Activated CD4-positive, CD25-positive, alpha-beta regulatory T cell (primary cell): ENCODE results near the gene NEK6.
A peak's percentile ranks its signal among the peaks of the same experiment; 100 is the strongest.

ENCODE experiments used
- DNase-seq, 4 experiments: peaks; one replicate each; lab custom pipeline; 2025; lab: John Stamatoyannopoulos, UW

NEK6 gene

DNA sequence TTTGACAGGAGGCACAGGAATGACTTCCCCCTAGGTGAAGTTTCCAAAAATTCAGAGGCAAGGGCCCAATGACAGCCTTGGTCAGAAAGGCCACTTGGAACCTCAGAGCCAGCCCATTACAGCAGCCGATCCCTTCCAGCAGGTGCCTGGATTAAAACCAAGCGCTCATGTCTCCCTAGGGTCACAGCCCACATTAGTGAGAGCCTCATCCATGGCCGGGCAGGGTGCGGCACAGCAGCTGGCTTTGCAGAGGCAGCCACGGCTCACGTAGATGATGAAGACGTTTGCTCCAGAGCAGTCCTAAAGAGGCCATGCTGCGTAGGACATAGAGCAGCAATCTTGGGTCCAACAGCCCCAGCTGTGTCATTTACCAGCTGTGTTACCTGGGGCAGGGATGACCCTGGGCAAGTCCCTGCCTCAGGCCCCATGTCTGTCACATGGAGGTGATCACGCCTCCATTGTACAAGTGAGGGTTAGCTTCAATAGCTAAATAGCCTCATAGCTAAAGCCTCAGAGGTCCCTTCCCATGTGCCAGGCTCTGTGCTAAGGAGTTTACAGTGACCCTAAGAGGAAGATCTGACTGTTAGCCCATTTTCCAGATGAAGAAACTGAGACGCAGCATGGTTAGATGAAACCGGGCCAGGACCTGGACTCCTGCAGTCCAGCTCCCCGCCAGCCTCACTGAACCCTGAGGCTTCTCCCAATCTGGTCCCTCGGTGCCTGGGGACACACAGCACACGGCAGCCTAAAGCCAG is 39.2 kb downstream of the NEK6 start:
- no peak for DNase-seq

DNA sequence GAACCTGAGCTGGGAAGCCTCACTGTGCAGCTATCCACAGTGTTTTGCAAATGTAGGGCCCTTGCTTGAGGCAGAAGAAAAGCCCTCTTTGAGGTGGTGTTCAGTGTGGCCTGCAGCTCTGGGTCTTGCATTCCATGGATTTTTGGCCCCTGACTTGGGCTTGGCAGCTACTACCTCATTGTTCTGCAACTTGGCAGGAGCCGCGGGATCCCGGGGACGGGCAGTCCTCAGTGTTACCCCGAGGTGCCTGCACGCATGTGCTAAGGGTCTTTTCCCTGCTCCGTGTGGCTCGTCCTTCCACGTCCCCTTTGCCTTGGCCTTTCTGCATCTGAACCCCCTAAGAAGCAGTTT is 39.8 kb downstream of the NEK6 start:
- no peak for DNase-seq

DNA sequence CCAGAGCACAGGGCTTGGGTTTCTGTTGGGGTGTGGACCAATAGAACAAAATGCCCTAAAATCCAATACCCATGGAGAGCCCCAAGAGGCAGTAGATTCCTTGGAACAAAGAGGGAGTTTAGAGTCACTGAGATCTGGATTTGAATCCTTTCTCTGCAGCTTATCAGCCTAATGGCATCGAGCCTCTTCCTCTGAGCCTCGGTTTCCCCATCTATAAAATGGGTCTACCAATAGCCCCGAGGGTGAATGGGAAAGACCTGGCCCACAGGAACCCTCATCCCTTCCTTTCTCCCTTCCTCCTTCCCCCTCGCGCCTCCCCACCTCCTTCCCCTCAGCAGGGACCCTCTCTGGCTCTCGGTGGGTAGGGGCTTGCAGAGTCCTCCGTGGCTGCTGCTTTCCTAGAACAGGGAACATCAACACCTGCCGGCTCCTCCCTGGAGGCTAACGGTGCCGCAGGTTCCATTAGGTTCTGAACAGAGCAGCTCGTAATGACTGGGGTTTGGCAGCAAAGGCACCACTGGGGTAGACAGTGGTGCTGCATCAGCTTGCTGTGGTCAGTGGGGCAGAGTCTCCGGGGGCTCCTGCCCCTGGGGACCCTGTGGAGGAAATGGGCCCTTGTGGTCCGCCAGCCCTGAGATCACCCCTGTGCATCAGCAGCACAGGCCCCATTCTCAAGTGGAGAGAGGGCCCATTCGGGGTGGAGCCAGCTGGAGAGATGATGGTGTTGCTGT is 40.3 kb downstream of the NEK6 start:
- no peak for DNase-seq

DNA sequence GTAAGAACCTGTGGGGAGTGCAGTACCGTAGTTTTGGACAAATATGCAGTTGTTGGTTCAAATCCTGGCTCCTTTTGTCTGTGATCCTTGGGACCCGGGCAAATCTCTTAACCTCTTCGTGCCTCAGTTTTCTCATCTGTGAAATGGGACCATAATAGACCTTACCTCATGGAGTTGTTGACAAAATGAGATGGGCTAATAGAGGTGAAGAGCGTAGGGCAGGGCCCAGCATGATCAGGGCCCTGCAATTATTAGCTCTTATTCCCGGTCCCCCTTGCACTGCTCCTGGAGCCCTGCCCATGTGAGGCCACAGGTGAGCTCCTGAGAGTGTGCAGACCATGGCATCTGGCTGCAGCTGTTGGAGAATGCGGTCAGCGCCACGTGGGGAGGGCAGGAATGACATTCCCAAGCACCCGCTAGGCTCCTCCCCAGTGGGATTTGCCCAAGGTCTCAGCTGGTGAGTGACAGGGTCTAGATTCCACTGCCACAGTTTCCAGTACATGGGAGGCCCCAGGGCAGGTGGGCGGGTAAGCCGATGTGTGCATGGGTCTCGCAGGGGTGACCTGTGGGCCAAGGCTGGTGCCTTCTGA is 41.0 kb downstream of the NEK6 start:
- DNase-seq, result no peak

DNA sequence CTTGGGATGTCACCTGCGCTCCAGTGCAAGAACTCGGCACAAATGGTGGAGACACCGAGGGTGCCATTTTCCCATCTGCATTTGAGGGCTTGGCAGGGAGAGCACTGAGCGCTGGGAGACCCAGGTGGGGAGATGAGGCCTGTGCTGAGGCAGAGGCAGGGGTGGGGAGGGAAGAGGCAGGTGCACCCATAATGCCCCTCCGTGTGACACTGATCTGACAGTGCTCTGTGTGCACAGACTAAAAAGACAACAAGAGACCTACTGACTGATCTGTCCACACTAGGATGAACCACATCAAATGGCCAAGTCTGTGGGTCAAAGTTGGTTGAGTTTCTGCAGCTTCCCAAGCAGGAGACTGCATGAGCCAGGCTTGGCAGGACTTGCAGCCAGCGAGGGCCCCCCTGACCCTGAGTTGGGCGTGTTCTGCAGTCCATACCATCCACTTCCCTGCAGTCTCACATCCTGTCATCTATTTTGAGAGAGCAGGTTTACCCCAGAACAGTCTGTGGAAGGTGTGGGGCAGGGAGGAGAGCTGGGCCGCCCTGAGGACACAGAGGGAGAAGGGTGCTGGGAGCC is 41.9 kb downstream of the NEK6 start:
- no peak for DNase-seq

DNA sequence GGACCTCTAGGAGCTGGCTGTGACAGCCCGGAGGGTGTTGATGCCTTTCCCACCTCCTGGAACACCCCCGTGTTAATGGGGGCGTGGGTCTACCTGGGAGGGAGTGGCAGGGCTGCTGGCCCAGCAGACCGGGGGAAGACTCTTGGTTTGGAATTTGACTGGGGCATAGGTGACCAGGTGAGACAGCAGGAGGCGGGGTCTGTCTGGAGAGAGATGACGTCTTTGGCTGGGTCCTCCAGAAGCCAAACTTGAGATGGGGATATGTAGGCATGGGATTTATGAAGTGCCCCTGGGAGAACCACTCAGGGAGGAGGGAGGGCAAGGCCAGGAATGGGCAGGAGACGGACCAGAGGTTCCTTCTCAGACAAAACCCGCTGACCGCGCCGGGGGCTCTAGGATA is 42.6 kb downstream of the NEK6 start:
- DNase-seq, result no peak

DNA sequence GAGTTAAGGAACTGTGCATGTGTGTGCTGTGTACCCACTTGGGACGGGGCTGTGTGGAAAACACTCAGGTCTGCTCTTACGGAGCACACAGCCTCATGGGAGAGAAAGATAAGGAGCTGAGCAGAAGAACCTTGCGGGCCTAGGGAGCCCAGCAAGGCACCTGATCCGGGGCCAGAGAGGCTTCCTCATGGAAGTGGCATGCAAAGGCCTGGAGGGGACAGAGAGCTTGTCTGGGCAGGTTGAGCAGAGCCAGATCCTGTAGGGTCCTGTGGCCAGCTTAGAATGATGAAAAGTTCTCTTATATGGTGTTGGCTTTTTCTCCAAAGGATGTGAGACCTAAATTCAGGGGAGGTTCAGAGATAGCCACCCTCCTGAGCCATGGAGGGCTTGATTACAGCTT is 45.2 kb downstream of the NEK6 start:
- DNase-seq, result no peak

DNA sequence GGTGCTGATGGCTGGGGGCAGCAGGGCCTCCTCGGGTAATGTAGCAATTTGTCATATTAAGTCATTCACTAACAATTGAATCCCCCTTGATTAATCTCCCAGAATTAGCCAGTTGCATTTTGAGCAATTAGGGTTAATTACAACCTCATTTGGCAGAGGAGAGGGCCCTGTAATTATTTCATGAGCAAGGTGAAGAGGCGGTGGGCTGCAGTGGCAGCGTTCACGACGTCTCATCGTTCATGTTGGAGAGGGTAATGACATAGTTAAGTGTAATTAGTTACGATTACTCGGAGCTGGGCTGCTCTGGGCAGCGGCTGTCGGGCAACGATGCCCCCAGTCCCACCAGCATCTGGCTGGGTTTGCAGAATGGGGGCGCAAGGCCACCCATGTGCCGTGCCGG is 46.0 kb downstream of the NEK6 start:
- DNase-seq, result no peak

DNA sequence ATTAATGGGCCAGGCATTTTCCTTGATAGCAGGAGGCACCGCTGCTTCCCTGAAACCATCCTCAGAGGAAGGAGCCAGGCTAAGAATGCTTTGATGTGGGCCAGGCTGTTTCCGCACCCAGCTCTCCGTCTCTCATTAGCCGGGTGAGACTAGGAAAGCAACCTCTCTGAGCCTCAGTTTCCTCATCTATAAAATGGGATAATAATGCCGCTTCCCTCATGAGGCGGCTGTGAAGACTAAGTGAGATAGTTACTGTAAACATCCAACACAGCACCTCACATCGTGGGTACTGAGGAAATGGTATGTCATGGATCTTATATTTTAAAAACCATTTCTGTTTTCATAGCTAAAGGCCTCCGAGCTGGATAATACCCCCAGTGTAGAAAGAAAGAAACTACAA is 46.5 kb downstream of the NEK6 start:
- no peak for DNase-seq

DNA sequence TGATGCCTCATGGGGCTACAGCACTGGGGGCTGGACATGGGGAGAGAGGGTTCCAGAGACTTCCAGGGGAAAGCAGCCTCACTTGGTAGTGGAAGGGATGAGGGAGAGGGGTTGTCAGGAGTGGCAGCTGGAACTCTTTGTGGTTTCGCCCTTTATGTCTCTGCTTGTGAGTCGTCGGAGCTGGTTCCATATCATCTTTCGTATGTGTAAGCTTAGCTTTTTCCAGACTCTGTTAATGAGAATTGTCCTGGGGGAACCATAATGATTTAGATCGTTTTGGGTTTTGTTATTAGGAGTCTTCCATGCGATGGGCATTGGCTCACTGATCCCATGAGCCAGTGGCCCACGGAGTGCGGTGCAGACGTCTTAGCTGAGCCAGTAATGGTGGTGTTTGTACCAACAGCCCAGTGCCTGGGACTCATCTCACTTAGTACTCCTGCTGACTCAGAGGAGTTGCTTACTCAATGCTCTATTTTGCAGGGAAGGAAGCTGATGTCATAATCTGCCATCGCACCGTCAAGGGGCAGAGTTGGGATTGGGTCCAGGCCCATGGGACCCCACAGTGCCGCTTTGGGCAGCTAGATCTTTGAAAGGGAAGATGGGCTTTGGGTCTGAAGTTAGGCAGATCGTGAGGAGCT is 48.5 kb downstream of the NEK6 start:
- DNase-seq, result no peak

DNA sequence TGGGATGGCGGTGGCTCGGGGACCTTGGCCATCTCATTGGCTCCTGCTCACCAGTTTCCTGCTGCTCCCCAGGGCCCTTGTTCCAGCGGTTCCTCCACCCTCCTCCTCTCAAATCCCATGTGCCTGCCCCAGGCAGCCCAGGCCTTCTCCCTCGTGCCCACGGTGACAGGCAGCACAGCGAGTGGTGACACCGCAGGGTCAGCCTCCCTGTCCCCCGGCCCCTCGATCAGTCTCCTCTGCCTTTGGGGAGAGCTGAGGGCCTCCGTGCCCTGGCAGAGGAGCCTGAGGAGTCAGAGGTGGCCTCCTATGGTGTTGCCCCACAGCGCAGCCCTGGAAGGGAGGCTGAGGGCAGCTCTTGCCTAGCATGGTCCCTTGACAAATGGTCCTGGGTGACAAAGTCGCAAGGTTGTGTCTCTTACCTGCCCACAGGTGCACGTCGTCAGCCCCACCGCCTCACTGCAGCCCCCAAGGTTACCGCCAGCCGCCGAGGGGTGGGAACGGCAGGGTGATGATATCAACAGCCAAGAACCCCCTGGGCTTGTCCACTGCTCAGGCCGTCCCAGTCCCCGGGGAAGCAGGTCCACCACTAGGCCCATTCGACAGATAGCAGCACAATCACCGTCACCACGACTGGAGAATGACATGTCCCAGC is 49.8 kb downstream of the NEK6 start:
- no peak for DNase-seq

DNA sequence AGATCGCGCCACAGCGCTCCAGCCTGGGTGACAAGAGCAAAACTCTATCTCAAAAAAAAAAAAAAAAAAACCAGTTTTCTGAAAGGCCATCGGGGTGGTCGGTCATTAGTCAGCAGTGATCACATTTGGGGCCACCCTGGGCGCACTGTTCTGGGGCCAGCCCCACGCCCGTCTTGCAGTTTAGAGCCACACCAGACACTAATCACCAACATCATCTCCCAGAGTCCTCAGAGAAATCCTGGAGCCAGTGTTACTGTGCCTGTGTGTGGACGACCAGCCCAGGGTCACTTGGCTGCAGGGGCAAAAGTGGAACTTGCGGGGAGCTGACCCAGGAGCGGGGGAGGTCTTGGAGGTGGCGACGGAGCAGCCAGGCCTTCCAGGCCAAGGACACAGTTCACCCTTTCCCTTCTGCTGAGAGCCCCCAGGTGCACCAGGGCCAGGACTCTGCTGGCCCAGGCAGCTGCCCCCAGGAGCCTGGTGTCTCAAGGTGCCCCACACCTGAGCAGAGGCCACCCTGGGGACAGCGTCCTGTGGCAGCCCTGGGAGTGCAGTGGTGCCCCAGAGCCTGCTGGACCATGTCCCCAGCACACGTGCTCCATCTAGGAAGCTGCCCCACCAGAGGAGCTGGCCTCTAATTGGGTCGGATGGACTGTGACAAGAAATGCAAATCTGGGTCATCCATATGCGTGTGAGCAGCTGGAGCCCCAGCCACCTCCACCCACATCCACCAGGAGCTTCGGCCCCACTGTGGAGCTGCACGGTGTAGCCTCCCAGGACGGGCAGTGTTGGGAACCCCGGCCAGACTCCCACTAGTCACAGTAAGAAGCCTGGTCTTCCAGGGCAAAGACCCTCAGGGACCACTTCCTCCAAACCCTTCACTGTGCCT is 51.1 kb downstream of the NEK6 start:
- no peak for DNase-seq

DNA sequence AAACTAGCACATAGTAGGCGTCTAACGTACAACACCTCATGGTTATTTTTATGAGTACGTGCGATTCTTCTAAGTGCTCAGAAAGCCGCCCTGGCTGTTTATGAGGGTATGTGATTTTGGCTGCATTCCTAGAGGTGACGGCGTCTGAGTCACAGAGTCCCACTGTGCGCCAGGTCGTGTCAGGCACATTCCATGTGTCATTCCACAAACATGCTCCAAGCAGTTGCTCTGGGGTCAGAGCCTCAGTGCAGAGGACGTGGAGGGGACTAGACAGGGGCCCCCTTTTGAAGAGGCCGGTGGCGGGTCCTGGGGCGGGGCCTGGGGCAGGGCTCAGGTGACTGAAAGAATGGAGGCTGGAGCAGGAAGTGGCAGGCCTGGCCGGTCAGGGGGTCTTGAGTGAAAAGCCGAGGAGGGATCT is 51.9 kb downstream of the NEK6 start:
- DNase-seq, result no peak

DNA sequence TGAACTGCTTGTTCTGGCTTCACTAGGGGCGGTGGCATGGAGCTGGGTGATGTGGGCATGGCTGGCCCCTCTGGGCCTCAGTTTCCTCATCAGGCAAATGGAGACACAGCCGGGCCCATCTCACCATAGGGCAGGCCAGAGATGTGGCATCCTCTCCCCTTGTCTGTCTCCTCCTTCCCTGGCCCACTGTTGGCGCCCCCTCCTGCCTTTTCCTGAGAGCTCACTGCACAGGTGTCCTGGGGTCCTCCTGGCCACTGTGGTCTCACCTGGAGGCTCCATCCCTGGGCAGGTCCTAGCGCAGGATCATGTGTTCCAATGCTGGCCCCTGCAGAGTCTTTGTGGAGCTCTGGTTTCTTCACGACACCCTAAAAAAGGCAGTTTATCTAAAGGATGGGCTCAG is 53.5 kb downstream of the NEK6 start:
- DNase-seq, result no peak

DNA sequence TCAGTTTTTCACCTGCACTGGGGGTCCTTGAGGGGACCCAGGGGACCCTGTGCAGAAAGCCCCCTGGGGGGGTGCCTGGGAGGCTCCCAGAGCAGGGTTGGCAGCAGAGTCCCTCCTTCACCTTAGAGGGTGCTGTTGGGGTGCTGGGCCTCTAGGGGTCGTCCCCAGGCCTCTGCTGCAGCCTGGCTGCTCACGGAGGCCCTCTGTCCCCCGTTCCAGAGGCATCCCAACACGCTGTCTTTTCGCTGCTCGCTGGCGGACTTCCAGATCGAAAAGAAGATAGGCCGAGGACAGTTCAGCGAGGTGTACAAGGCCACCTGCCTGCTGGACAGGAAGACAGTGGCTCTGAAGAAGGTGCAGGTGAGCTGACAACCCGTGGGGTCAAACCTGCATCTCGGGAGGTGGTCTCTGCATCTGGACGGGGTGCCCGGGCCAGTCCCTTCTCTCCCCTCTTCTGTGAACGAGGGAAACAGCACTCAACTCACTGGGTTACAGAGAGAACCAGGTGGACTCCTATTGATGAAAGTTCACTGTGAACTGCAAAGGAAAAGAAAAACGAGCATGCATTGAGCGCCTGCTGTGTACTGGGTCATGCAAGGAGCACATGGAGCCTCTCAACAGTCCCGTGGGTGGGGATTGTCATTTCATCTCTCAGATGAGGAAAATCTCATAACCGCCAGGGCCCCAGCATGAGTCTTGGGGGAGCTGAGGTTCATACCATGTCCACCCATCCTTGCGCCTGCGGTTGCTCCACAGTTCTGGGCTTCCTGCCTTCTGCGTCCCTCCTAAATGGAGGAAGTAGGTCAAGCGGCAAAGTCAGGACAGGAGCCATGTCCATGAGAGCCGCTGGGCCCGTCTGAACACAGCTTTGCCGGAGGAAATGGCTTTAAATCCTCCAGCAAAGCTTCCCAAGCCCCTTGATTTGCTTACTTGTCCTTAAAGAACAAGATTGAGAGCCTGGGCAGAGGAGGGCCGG is 54.8 kb downstream of the NEK6 start:
- no peak for DNase-seq

DNA sequence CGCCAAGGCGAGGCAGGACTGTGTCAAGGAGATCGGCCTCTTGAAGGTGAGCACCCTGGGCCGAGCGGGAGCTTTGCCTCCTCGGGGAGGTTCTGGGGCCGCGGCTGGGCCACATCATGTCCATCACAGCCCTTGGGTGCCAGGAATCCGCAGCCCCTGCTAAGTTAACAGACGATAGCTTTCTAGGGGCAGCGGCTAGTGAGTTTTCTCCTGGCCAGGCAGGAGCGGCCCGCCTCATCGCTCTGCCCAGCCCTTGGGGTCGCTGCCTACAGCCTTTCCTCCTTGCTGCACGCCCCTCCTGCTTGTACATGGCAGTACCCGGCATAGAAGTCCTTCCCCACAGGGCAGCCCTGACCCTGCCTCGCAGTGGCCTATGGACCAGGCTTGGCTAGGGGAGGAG is 56.2 kb downstream of the NEK6 start:
- DNase-seq, result no peak

DNA sequence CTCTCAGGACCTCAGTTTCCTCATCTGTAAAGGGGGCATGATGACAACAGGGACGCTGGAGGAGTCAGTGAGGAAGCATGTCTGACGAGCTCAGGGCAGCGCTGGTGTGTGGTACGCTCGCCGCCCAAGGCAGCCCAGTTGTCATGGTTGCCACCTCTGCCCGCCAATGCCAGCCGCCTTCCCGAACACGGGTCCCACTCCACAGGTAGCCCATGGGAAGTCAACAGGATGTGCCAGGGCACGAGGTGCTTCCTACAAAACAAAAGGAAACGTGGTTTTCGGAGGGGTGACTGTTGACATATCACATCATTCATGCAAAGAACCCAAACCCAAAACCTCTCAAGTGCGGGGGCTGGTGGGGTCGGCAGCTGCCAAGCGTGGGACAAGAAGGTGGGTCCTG is 58.1 kb downstream of the NEK6 start:
- DNase-seq, result no peak

DNA sequence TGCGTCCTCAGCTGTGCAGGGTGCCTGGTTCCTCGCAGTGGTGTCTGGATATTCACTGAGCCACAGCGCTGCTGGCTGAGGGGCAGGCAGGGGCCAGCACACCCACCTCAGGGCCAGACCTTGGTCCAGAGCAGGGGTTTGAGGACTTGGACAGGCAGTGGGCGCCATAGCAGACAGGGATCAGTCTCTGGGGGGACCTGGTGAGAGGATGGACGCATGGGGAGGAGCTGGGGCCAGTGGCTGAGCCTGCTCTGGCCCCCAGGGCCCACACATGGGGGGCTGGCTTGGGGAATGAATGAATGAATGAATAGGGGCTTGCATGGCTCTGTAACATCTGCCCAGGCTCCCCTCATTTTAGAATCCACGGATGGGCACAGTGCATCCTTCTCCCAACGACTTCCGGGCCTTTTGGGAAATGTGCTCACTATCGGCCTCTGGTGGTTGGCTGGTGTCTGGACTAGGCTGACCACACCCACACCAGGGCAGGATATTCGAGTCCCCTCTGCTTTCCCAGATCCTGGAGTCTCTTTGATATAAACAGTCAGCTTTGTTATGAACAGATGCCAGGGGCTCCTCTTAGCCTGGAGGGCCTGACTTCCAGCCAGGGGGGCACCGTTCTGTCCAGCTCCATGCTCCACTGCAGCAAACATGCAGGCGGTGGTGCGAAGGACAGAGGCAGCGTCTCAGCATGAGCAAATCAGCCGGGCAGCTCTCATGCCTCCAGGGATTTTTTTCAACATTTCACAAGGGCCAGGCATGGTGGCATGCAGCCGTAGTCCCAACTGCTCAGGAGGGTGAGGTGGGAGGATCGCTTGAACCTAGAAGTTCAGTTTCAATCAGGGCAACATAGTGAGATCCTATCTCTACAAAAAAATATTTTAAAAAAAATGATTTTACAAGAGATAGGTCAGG is 62.6 kb downstream of the NEK6 start:
- peak in 1 of 4 experiments; percentile 27 for DNase-seq

DNA sequence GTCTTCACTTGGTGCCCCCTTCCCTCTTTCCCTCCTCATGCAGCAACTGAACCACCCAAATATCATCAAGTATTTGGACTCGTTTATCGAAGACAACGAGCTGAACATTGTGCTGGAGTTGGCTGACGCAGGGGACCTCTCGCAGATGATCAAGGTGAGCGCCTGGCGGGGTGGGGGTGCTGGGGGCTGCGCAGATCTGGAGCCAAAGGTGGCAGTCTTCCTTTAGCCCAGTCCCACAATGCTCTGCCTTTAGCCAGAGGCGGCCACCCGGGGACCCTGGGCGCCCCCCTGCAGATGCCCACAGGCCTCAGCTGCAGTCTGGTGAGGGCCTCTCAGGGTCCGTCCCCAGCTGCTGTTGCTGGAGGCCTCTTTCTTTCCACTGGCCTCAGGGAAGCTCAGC is 63.7 kb downstream of the NEK6 start:
- no peak for DNase-seq
